Ecto neural progenitor cell (in vitro differentiated cells): ENCODE measurements around the gene ARPP19.
"Not testable (repeated sequence)": the region's sequence is repeated elsewhere in the genome, so short reads cannot be mapped to it uniquely, and the experiment has no call there.

ENCODE experiments used
- DNase-seq: peaks from one replicate; pipeline ENCODE4 v3.0.0-alpha.2; 2018; ENCODE audit warnings: low spot score

Gene ARPP19, protein sequence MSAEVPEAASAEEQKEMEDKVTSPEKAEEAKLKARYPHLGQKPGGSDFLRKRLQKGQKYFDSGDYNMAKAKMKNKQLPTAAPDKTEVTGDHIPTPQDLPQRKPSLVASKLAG

DNA sequence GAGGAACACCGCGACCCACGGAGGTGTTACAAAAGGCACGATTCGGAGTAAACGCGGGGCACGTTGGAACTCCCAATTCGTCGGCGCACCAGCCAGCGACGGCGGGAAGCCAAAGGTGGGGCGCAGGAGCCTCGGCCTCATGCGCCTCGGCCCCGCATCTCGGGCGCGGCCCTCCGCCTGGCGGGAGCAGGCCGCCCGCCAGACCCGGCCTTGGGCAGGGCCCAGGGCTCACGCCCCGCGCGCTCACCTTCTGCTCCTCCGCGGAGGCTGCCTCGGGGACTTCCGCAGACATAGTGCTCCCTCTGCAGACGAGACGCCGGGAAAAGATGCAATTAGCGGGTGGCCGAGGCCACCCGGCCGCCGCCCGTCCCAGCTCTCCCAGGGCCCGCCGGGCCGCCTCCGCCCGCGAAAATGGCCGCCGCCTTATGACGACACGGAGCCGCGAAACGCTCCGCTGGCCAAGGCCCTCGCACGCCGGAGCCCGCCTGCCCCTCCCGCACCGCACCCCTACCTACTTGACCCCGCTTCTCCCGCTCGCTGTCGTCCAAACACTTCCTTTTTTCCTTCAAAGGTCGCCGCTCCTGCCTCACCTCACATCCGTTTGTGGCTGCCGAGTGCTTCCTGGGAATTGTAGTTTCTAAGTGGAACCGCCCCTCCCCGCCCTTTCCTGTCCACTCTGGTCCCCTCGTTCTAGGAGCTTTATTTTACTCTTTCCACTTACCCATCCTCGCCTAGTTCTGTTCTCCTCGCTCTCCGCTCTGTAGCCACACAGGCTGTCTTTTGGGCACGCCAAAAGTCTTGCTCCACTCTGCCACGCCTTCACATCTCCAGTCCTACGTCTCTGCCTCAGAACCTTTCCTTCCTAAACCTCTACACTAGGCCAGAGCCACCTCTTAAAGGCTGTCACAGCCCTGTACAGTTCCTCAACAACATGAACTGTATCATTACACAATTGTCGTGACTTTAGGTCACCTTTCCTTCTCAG, at the start of gene ARPP19:
Gene ARPP19 (minus strand): TSS at position 430 of the 985 bp plus-strand sequence. CDS start 138 bp downstream, at position 292.
- DNase-seq = peak; percentile 95

DNA sequence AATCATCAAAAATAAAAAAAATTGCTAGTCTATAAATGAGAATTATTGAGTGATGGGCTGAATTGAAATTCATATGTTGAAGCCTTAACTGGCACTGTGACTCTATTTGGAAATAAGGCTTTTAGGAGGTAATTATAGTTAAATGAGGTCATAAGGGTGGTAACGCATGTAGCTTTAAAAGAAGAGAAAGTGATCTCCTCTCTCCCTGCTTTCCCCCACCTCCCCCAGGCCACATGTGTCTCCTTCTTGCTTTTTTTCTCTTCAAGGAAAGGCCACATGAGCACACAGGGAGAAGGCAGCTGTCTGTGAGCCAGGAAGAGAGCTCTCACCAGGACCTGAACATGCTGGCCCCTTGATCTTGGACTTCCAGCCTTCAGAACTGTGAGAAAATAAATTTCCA, 48.2 kb upstream of the ARPP19 start:
- DNase-seq = no peak

DNA sequence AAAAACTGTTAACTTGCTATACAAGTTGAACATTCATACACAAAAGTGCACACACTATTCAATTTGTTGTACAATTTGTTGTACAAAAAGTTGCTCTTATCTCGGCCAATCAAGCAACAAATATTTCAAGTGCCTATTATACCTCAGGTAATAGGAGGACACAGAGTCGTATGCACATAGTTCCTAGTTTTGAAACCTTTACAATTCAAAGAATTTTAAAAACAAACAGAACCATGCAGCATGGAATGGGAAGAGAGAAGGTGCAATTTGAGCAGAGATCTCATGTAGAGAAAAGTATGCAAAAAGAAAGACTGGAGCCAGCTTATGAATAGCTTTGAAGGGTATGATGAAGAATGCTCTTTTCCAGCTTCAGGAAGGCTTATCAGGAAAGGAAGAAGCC, 46.5 kb upstream of the ARPP19 start:
- no peak for DNase-seq

DNA sequence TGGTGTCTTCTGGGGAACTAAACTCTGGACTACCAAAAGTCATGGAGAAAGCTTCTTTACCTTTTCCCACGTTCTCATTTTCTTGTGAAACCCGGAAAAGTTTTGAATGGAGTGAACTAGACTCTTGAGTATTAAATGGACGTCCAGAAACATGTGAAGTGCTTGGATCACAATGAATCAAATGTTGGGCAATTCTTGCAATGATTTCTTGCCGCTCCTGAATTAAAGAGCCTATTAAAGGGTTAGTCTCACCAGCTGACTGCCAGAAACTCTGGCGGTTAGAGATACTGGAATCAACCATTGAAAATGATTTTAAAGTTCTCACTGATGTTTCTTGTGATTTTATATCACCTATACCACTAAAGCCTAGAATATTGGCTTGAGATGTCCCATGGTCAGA, 40.8 kb upstream of the ARPP19 start:
- DNase-seq = no peak

DNA sequence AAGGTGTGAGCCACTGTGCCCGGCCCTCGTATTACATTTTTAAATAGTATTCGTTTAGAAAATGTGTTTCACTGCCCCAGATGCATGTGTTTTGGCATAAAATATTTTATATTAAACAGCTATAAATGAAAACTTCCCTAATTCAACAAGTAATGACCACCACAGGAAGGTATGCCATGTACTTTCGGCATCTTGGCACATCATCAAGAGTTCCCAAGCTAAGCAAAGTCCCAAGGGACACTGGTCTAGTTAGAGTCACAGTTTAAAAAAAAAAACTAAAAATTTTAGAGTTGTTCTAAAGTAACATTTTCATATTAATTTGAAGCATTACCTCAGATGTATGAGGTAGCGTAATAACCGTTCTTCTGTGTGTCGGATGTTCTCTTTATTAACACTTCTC, 15.6 kb upstream of the ARPP19 start:
- no peak for DNase-seq

DNA sequence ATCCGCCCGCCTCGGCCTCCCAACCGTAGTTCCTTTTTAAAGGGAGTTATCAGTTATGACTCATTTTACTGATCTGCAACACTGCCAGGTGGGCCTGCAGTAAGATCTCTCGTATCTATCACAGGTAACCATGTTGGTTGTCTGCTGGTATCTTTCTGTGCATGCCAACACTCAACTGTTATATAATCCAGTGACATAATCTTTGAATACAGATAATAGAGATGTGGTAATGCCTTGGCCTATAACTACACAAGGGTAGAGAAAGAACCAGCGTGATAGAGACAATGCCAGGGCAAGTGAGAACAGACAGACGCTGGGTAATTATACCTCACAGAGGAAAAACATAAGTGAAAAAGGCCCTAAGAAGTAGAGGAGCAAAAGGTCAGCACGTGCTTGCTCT, 11.0 kb upstream of the ARPP19 start:
- no peak for DNase-seq

DNA sequence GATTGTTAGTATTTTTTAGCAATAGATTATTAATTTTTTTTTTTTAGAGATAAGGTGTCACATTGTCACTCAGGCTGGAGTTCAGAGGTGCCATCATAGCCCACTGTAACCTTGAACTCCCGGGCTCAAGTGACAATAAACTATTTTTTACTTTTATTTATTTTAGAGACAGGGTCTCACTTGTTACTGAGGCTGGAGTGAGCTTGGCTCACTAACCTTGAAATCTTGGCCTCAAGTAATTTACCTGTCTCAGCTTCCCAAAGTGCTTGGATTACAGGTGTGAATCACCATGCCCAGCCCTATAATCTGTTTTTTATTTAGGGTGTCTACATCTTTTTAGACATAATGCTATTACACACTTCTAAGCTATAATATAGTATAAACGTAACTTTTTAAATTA, 7.9 kb upstream of the ARPP19 start:
- no peak for DNase-seq

DNA sequence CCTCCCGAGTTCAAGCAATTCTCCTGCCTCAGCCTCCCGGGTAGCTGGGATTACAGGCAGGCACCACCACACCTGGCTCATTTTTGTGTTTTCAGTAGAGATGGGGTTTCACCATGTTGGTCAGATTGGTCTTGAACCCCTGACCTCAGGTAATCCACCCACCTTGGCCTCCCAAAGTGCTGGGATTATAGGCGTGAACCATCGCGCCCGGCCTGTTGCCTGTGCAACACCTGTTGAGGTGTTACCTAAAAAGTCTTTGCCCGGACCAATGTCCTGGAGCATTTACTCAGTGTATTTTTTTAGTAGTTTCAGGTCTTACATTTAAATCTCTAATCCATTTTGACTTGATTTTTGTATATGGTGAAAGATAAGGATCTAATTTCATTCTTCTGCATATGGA, 6.7 kb upstream of the ARPP19 start:
- DNase-seq = not testable (repeated sequence)

DNA sequence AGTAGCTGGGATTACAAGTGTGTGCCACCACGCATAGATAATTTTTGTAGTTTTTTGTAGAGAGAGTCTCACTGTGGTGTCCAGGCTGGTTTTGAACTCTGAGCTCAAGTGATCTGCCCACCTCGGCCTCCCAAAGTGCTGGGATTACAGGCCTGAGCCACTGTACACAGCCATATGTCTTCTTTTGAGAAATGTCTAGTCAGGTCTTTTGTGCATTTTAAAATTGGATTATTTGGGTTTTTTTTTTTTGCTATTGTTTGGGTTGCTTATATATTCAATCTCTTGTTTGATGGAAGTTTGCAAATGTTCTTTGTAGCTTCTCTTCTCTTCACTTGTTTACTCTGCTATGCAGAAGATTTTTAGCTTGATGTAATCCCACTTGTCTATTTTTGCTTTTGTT, 6.2 kb upstream of the ARPP19 start:
- DNase-seq = no peak

DNA sequence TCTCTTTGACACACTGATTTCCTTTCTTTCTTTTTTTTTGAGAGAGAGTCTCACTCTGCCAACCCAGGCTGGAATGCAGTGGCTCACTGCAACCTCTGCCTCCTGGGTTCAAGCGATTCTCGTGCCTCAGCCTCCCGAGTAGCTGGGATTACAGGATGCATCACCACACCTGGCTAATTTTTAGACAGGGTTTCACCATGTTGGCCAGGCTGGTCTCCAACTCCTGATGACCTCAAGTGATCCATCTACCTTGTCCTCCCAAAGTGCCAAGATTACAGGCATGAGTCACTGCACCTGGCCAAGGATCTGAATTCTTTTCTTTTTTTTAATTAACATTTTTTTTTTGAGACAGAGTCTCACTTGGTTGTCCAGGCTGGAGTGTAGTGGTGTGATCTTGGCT, 5.8 kb upstream of the ARPP19 start:
- not testable (repeated sequence) for DNase-seq

DNA sequence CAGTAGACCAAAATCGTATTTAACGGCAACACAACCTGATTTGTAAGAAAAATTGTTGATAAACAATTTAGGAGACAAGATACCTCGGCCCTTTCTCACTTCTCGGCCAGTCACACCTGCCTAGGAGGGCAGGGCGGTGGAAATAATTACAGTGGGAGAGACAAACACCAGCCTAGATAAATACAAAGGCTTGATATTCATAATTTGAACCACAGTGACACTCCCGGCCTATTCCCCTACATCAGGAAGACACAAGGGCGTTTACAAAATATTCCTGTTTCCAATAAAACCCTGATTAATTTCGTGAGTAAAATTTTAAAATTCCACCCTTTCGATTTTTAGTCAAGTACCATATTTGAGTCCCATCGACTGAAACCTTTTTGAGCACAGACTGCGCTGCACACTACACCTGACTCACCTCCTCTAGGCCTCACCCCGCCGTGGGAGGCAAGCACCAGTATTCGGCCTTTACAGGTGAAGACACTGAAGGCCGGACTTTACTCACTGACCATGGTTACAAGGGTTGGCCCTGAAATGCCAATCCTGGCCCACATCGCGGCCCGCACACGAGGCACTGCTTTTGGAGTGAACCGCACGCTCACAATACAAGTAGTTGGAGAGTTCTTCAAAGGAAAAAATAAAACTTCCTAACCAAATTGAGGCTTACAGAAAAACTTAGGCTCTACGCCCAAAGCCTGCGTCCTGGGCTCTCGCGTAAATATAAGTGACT, 794 bp downstream of the ARPP19 start:
- peak; percentile 47 for DNase-seq

DNA sequence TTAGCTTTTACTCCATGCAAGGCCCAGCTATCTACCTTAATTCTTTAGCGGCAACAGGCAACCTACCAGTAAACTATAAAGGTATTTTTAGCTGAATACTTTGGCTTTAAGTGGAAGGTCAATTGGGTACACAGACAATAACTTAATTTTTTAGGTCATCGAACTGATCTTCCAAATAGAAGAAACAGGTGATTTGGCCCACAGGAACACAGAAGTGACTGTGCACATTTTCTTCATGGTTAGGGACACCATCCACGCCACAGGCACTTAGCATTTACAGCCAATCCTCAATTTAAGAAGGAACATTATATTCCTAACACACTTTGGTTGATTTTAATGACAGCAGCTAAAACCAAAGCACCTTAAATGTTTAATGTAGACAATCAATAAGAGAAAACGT, 1.9 kb downstream of the ARPP19 start:
- DNase-seq = no peak

DNA sequence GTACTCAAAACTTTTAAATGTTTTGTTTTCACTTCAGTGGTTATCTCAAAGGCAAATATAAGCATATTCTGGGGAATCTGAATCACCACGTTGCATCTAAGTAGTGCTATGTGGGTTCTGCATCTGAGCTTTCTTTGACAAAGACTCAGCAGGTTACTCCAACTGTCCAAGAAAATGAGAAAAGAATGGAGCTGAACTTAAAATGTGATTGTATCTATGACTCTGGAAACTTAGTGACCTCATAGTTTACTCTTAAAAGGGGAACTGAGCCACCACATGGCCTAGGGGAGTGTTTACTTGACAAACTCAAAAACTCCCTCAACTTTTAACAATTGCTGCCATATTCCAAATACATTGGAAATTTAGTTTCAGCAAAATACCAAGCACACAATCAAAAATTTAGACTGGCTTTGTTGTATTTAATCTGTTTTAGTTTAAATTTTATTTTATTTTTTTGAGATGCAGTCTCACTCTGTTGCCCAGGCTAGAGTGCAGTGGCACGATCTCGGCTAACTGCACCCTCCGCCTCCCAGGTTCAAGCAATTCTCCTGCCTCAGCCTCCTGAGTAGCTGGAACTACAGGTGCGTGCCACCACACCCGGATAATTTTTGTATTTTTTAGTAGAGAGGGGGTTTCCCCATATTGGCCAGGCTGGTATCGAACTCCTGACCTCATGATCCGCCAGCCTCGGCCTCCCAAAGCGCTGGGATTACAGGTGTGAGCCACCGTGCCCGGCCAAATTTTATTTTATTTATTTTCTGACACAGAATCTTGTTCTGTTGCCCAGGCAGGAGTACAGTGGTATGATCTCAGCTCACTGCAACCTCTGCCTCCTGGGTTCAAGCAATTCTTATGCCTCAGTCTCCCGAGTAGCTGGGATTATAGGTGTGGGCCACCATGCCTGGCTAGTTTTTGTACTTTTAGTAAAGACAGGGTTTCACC, 3.1 kb downstream of the ARPP19 start:
- DNase-seq = not testable (repeated sequence)

DNA sequence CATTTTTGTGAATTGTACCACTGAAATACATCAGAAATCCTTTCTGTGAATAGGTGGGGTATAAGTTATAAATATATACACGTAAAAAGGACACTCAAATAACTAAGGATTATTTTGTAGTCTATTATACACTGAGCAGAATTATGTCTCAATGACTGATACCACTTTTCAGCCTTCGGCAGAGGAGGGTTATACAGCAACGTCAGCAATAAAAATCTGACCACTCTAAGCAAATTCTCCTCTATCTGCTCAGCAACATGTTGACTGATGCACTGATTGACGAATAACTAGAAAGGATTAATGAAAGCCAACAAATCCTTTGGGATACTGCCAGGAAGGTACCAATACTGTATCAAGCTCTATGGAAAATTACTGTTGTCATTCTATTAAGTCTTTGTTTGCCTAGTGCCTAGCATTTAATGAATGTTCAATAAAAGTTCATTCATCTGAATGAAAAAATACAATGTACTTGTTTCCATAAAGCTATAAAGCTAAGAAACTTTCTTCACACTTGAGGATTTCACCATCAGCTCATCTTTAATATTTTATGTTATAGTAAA, 5.2 kb downstream of the ARPP19 start:
- DNase-seq = no peak

DNA sequence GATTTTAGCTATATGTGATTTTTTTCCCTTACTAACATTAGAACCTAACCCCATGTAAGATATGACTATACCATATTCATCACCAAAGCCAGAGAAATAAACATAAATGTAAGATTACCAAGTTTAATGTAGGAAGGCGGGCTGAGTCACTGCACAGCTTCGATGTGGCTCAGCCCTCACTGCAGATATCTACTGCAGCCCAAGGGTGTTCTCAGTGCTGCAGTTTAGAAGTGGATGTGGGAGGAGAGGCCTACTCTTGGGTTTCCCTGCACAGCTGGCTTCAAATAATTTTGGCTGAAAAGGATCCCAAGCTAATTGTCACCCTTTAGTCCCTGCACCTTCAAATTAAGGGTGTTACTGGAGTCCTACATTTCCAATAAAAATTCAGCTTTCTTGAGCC, 9.3 kb downstream of the ARPP19 start:
- DNase-seq = no peak

DNA sequence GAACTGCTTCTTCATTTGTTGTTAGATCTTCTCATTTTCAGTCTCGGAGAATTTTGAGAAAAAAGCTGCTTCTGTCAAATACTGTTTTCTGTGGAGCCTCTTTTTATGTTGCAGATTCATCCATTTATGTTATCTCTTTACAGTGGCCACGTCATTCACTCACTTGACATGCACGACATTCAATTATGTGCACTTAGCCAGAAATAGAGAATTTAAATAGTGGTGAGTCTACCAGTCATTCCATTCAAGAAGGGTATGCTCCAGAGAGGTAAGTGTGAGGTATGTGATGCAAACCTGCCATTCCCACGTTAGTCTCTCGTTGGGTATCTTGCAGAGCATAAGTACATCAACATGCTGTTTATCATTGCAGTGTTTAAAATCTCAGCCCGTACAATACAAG, 9.8 kb downstream of the ARPP19 start:
- DNase-seq = no peak

DNA sequence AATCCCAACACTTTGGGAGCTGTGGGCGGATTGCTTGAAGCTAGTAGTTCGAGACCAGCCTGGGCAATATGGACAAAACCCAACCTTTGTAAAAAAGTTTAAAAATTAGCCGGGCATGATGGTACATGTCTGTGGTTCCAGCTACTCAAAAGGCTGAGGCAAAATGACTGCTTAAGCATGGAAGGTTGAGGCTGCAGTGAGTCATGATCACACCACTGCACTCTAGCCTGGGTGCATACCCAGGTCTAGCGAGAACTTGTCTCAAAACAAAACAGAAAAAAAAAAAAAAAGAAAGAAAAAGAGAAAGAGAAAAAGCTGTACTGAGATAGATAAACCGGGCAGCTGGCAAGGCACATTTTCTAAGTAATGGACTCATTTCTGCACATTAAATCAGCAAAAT, 10.6 kb downstream of the ARPP19 start:
- DNase-seq = no peak

DNA sequence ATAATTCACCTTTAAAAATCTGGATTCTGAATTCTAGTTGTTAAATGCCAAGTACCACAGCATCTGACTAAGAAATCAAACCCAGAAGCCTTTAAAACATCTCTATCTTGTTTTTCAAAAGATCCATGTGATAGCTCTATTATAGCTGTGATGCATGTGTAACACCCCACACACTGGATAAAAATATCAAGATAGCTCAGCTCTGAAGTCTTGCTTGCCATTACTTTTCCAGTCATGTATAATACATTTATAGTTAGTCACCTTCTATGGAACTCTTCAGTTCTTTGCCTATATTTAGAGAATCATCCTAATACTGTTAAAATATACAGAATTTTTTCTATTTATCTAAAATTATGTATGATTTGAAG, 11.6 kb downstream of the ARPP19 start:
- no peak for DNase-seq

DNA sequence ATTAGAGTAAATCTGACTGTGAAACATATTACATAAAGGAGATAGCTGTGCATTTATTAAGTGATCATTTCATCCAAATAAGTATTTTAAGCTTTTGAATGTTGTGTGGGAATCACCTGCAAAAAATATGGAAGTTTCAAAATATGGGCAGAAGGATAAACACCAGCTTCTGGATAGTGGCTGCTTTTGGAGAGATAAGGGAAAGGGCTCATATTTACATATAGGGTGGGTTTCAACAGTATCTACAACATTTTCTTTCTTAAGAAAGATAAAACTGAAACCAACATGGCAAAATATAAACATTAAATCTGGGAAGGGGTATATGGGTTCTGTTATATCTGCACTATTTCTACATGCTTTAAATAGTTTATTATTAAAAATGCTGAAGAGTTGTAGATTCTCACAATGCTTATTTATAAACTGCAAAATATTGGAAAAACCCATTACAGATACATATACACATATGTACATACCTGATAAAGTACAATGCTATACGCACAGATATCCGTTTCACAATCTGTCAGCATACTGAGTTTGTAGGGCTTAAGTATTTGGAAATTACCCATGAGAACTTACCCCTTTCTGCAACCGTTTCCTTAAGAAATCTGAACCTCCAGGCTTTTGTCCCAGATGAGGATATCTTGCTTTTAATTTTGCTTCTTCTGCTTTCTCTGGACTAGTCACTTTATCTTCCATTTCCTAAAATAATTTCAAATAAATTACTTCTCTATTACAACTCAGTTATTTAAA, 12.1 kb downstream of the ARPP19 start:
- no peak for DNase-seq

DNA sequence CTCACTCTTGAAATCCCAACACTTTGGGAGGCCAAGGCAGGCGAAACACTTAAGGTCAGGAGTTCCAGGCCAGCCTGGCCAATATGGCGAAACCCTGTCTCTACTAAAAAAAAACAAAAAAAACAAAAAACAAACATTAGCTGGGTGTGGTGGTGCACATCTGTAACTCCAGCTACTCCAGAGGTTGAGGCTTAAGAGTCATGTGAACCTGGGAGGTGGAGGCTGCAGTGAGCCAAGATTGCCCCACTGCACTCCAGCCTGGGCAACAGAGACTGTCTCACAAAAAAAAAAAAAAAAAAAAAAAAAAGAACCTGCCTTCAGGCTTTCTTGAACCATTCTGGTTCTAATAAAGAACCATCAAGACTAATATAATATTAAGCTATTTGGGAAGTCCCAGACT, 16.5 kb downstream of the ARPP19 start:
- no peak for DNase-seq

DNA sequence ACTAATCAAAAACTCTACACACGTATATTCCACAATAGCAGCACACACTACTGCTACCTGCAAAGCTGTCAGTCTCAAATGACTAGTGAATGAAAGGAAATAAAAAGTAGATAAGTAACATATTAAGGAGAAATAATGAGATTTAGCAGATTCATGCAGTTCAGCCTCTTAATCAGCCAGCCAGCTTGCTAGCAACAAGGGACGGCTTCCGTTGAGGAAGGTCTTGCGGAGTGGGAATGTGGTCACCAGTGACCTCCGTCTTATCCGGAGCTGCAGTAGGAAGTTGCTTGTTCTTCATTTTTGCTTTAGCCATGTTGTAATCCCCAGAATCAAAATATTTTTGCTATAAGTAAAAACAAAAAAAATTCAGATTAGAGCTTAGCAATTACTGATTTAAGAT, 17.1 kb downstream of the ARPP19 start:
- no peak for DNase-seq
